Dendritic cell treated with granulocyte-macrophage colony-stimulating factor and Interleukin-4, amounts not matched to agents 40 ng/mL and 50 ng/mL, for 4 days (primary cell): ENCODE measurements around the gene IDH3G.
A peak's percentile ranks its signal among the peaks of the same experiment; 100 is the strongest.

Experiments
- H3K27ac Mint-ChIP-seq: one replicate; pipeline ENCODE4 v1.8.0; 2022; ENCODE audit warnings: mild to moderate bottlenecking, mixed read lengths
- H3K27me3 Mint-ChIP-seq: one replicate; pipeline ENCODE4 v1.8.0; 2022; ENCODE audit warnings: mild to moderate bottlenecking, mixed read lengths
- H3K36me3 Mint-ChIP-seq: one replicate; pipeline ENCODE4 v1.8.0; 2022; ENCODE audit warnings: low read depth, mixed read lengths
- H3K4me1 Mint-ChIP-seq: one replicate; pipeline ENCODE4 v1.8.0; 2022; ENCODE audit warnings: low read depth, mixed read lengths
- H3K4me3 Mint-ChIP-seq: one replicate; pipeline ENCODE4 v1.8.0; 2022; ENCODE audit warnings: mild to moderate bottlenecking, moderate library complexity, mixed read lengths
- H3K9me3 Mint-ChIP-seq: one replicate; pipeline ENCODE4 v1.8.0; 2022; ENCODE audit warnings: mixed read lengths
- intact Hi-C: fragments of 100-400 bp; cut with micrococcal nuclease; formaldehyde crosslinking; loops from one replicate; pipeline ENCODE4 v1.15.0; 2022

IDH3G gene

DNA sequence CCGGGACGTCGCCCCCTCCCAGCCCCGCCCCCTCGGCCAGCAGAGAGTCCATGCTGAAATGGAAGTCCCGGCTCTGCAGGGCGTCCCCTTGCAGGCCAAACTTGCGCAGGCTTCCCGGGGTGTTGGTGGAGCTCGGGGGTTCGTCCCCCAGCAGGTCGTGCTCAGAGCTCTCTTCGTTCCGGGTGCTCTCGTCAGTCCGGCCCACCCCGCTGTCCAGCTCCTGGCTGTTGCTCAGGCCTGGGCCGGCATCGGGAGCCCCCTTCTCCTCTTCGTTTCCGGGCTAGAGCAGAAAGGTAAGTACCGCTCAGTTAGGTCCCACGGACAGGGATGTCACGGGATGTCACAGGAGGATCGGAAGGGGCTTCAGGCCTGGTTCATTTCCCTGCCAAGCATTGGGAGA, 10.4 kb upstream of the IDH3G start:
- H3K4me3 Mint-ChIP-seq: no peak overlapping the region
- no peak overlapping the region for H3K27ac Mint-ChIP-seq
- H3K36me3 Mint-ChIP-seq: peaks cover 2% of the 10 kb centered on the region
- intact Hi-C loops: no loop called here
- H3K4me1 Mint-ChIP-seq: no peaks in the 10 kb centered on the region
- H3K9me3 Mint-ChIP-seq: no peaks in the 10 kb centered on the region
- H3K27me3 Mint-ChIP-seq: peaks cover 19% of the 10 kb centered on the region

GRCh38 chrX:153804100-153804595, 10.0 kb upstream of the IDH3G start:
- Mint-ChIP-seq H3K4me3 (no peak overlapping the region), H3K27me3 (peaks cover 18% of the 10 kb centered on the region), H3K9me3 (no peaks in the 10 kb centered on the region), H3K36me3 (peaks cover 7% of the 10 kb centered on the region), H3K27ac (no peak overlapping the region), H3K4me1 (no peaks in the 10 kb centered on the region)
- intact Hi-C loops: no loop called here

GRCh38 chrX:153803211-153804099, 9.3 kb upstream of the IDH3G start:
- Mint-ChIP-seq H3K36me3 (peaks cover 13% of the 10 kb centered on the region), H3K27ac (no peak overlapping the region), H3K27me3 (peaks cover 18% of the 10 kb centered on the region), H3K4me3 (no peak overlapping the region), H3K9me3 (no peaks in the 10 kb centered on the region), H3K4me1 (no peaks in the 10 kb centered on the region)
- intact Hi-C loops: no loop called here

- Mint-ChIP-seq H3K27ac (no peak overlapping the region), H3K36me3 (peaks cover 22% of the 10 kb centered on the region), H3K9me3 (no peaks in the 10 kb centered on the region), H3K4me1 (no peaks in the 10 kb centered on the region), H3K27me3 (peaks cover 18% of the 10 kb centered on the region), H3K4me3 (no peak overlapping the region)
- intact Hi-C loops: no loop called here
Observed at GRCh38 chrX:153802513-153803045, 8.4 kb upstream of the IDH3G start.

DNA sequence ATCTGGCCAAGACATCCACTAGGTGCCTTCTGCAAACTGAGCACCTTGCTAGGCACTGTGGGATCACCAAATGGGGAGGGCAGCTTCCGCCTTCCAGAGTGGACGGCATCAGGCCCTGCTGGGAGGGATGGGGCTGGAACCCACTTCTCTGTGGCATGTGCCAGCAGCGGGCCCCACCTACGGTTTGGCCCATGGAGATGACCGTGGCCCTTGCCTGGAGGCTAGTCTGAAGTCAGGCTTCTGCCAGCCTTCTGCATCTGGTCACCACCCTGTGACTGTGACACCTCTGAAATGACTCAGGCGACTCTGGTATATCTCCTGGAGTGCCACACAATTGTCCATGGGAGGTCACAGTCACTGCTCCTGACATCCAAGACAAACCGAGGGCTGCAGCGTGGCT, 7.5 kb upstream of the IDH3G start:
- Mint-ChIP-seq H3K27me3 (peaks cover 18% of the 10 kb centered on the region), H3K4me3 (no peak overlapping the region), H3K36me3 (peaks cover 31% of the 10 kb centered on the region), H3K4me1 (no peaks in the 10 kb centered on the region), H3K27ac (no peak overlapping the region), H3K9me3 (no peaks in the 10 kb centered on the region)
- intact Hi-C loops: no loop called here

- Mint-ChIP-seq H3K9me3 (no peaks in the 10 kb centered on the region), H3K4me3 (no peak overlapping the region), H3K27me3 (peaks cover 18% of the 10 kb centered on the region), H3K27ac (no peak overlapping the region), H3K4me1 (peaks cover 9% of the 10 kb centered on the region), H3K36me3 (peaks cover 41% of the 10 kb centered on the region)
- intact Hi-C loops: no loop called here
Observed at GRCh38 chrX:153800746-153801145, 6.6 kb upstream of the IDH3G start.

DNA sequence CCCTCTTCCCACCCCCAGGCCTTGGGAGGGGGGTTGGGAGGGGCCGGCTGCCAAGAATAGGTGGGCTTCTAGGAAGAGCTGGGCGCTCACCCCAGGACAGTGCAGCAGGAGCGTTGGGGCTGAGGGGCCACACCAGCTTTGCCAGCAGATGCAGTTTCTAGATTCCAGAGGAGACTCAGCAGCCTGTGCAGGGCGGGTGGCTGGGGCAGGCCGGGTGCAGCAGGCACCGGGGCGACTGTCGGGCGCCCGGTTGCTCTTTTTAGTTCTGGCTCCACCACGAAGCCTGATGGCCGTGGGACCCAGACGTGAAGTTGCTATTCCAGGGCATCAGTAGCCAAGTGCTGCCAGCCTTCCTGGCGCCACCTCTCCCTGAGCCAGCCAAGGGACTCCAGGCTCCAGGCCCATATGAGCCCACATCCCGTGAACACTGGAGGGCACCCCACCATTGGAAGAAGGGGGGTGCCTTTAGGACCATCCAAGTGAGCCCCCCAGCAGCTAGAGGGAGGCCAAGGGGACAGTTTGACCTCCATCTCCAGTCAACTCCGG, 6.1 kb upstream of the IDH3G start:
- peaks cover 16% of the 10 kb centered on the region for H3K27me3 Mint-ChIP-seq
- H3K27ac Mint-ChIP-seq: no peak overlapping the region
- H3K4me1 Mint-ChIP-seq: peaks cover 13% of the 10 kb centered on the region
- intact Hi-C loops: no loop called here
- no peaks in the 10 kb centered on the region for H3K9me3 Mint-ChIP-seq
- no peak overlapping the region for H3K4me3 Mint-ChIP-seq
- H3K36me3 Mint-ChIP-seq: peaks cover 41% of the 10 kb centered on the region

DNA sequence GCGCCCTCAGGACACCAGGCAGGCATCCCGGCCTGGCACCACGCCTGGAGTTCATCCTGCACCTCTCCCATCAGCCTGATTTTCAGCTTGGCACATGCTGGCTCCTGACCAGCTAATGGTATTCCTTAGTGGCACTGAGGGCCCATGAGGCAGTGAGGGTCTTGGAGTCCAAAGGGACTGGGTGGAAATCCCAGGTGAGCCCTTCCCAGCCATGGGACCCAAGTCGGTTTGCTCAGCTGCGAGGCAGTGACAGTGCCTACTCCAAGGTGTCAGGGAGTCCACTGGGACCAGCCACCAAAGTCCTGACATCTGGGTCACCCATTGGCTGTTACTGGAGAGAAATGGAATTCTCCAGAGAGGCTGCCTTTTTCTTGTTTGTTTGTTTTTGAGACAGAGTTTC, 5.2 kb upstream of the IDH3G start:
- H3K36me3 Mint-ChIP-seq: peaks cover 47% of the 10 kb centered on the region
- no peak overlapping the region for H3K27ac Mint-ChIP-seq
- H3K4me3 Mint-ChIP-seq: no peak overlapping the region
- no peaks in the 10 kb centered on the region for H3K9me3 Mint-ChIP-seq
- intact Hi-C loops: no loop called here
- H3K27me3 Mint-ChIP-seq: peaks cover 16% of the 10 kb centered on the region
- H3K4me1 Mint-ChIP-seq: peaks cover 20% of the 10 kb centered on the region

GRCh38 chrX:153797415-153798015, 3.3 kb upstream of the IDH3G start:
- H3K4me1 Mint-ChIP-seq: peaks cover 27% of the 10 kb centered on the region
- no peaks in the 10 kb centered on the region for H3K9me3 Mint-ChIP-seq
- peaks cover 58% of the 10 kb centered on the region for H3K36me3 Mint-ChIP-seq
- intact Hi-C loops: no loop called here
- no peak overlapping the region for H3K4me3 Mint-ChIP-seq
- no peak overlapping the region for H3K27ac Mint-ChIP-seq
- H3K27me3 Mint-ChIP-seq: peaks cover 7% of the 10 kb centered on the region

DNA sequence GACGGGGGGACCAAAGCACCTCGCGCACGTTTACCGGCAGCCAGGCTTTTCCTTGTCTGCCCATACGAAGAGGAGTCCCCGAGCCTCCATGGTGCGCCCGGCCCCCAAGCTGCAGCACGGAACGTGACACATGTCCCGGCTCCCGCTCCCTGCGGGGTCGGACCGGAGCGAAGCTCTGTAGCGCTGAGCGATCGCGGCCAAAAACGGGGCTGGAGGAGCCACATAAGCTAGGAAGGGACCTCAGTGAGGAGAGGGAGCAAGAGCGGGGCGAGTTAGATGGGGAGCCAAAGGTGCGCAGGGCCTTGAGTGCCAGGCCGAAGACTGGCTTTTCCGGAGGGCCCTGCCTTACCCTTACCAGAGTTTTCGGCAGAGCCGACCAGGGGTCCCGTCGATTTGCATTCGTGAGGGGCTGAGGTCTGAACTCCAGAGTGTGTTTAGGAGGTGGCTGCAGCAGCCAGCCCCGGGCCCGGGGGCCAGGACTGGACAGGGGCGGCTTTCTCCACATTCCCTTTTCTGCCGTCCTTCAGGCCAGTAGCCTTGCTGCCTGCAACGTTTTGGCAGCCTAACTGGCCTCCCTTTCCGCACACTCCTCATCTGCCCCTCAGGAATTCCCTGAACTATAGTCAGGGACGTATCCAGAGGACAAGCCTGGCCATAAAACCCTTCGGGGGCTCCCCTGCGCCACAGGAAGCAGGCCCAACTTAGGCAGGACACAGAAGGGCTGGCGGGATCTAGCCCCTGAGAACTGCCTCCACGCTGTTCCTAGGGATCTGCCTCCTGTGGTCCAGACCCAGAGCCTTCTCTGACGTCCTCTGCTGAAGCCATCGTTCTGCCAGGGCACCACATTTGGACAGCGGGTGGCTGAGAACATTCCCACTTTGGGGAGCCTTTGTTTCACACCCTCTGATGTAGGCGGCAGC, 982 bp upstream of the IDH3G start:
- Mint-ChIP-seq H3K4me1 (peaks cover 27% of the 10 kb centered on the region), H3K27ac (peak overlapping the region; percentile 89), H3K9me3 (no peaks in the 10 kb centered on the region), H3K36me3 (peaks cover 80% of the 10 kb centered on the region), H3K4me3 (peak overlapping the region; percentile 93), H3K27me3 (no peaks in the 10 kb centered on the region)
- intact Hi-C loops: loop anchor here (1.0 kb wide), 1 partner anchor 130 kb away; no protein-coding TSS in a partner anchor

GRCh38 chrX:153793291-153793690, 884 bp downstream of the IDH3G start:
- H3K4me3 Mint-ChIP-seq: peak overlapping the region; percentile 93
- intact Hi-C loops: no loop called here
- peaks cover 27% of the 10 kb centered on the region for H3K4me1 Mint-ChIP-seq
- peaks cover 83% of the 10 kb centered on the region for H3K36me3 Mint-ChIP-seq
- H3K9me3 Mint-ChIP-seq: no peaks in the 10 kb centered on the region
- H3K27ac Mint-ChIP-seq: peak overlapping the region; percentile 89
- H3K27me3 Mint-ChIP-seq: no peaks in the 10 kb centered on the region

- Mint-ChIP-seq H3K27me3 (no peaks in the 10 kb centered on the region), H3K27ac (peak overlapping the region; percentile 89), H3K4me1 (peaks cover 27% of the 10 kb centered on the region), H3K36me3 (peaks cover 83% of the 10 kb centered on the region), H3K4me3 (no peak overlapping the region), H3K9me3 (no peaks in the 10 kb centered on the region)
- intact Hi-C loops: no loop called here
Observed at GRCh38 chrX:153792368-153792767, 1.8 kb downstream of the IDH3G start.

- H3K27ac Mint-ChIP-seq: no peak overlapping the region
- no peak overlapping the region for H3K4me3 Mint-ChIP-seq
- H3K9me3 Mint-ChIP-seq: no peaks in the 10 kb centered on the region
- H3K4me1 Mint-ChIP-seq: peaks cover 24% of the 10 kb centered on the region
- peaks cover 83% of the 10 kb centered on the region for H3K36me3 Mint-ChIP-seq
- intact Hi-C loops: no loop called here
- no peaks in the 10 kb centered on the region for H3K27me3 Mint-ChIP-seq
Observed at GRCh38 chrX:153791104-153791852, 2.9 kb downstream of the IDH3G start.
